GM12875 (cell line): ENCODE results near the gene HMGA1.

ENCODE experiments used
- H3K4me3 ChIP-seq: one replicate; pipeline ENCODE4 v1.5.1; 2011; ENCODE audit warnings: low read depth, low read length, control low read depth
- TF ChIP-seq, protein P1 (sequence below): IDR thresholded peaks from 2 replicates; pipeline ENCODE4 v1.5.1; 2011; ENCODE audit warnings: low read depth, mild to moderate bottlenecking, control low read depth, inconsistent platforms, low read length, moderate library complexity, borderline replicate concordance; ENCODE audit not compliant: insufficient read depth

The HMGA1 gene

DNA sequence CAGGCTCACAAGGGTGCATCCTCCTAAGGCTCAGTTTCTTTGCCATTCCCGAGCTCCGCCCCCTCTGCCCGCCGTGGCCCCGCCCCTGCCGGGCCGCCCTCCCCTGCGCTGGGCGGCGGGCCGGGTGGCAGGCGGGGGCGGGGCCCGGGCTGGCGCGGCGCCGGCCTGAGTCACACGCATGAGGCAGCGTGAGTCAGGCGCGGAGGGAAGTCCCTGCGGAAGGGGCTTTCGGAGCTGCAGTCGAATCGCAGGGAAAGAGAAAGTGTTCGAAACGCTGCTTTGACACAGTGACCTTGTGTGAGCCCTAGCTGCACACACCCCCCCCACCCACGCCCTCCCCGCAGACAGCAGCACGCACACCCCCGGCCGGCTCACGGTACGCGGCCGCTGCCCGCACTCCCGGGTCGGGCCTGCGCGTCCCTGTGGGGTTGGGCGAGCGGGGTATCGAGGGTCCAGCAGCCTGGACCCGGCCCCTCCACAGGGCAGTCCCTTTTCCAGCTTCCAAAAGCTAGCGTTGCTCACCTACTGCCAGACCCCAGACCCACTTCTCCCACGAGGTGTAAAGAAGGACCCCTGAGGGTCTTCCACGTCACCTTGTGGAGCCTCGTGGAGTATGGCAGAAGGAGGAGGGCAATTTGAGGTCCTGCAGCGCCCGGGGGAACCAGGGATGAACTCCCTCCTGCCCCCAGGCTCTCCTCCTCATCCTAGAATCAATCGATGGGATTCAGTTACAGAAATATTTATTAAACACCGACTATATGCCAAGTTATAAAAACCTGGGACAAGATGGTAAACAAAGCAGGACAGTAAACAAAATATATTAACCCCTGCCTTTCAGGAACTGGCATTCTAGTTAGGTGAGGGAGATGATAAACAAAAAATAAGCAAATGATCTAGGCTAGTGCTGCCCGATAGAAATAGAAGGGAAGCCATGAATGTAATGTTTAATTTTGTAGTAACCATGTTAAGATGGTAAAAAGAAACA lies 12.4 kb upstream of the HMGA1 start:
- peak overlapping the region; percentile 50 for H3K4me3 ChIP-seq
- TF ChIP-seq, protein P1, sequence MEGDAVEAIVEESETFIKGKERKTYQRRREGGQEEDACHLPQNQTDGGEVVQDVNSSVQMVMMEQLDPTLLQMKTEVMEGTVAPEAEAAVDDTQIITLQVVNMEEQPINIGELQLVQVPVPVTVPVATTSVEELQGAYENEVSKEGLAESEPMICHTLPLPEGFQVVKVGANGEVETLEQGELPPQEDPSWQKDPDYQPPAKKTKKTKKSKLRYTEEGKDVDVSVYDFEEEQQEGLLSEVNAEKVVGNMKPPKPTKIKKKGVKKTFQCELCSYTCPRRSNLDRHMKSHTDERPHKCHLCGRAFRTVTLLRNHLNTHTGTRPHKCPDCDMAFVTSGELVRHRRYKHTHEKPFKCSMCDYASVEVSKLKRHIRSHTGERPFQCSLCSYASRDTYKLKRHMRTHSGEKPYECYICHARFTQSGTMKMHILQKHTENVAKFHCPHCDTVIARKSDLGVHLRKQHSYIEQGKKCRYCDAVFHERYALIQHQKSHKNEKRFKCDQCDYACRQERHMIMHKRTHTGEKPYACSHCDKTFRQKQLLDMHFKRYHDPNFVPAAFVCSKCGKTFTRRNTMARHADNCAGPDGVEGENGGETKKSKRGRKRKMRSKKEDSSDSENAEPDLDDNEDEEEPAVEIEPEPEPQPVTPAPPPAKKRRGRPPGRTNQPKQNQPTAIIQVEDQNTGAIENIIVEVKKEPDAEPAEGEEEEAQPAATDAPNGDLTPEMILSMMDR: no peak

DNA sequence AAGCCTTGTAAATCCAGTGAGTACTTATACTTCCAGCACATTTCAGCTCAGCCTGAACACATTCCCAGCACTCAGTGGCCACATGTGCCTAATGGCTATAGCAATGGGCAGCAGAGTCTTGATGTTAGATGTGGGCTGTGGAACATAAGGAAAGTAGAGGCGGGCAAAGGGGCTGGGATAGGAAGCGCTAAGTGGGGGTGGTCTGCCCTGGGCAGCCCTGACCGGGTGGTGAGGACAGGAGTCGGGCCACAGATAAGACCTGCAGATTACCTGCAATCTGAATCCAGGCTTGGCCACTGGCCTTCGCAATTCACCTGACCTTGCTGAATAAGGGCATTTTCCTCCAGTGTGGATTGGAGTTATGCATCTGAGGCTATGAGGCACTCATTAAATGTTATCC lies 11.1 kb upstream of the HMGA1 start:
- TF ChIP-seq, protein P1: no peak
- H3K4me3 ChIP-seq: no peak overlapping the region

DNA sequence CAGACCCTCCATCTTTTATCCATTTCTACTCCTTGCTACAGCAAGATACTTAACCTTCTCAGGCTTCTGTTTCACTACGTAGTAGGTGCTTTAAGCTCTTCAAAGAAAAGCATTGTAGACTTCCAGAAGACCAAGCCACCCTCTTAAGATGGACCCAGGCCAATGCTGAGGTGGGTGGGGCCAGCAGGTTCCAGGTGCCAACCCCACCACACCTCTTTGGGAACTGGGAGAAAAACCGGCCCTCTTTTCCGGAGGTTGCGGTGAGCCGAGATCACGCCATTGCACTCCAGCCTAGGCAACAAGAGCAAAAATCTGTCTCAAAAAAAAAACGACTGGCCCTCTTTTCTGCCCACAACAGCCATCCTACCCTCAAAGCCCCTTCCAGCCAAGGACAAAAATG lies 10.6 kb upstream of the HMGA1 start:
- TF ChIP-seq, protein P1: no peak
- H3K4me3 ChIP-seq: no peak overlapping the region

DNA sequence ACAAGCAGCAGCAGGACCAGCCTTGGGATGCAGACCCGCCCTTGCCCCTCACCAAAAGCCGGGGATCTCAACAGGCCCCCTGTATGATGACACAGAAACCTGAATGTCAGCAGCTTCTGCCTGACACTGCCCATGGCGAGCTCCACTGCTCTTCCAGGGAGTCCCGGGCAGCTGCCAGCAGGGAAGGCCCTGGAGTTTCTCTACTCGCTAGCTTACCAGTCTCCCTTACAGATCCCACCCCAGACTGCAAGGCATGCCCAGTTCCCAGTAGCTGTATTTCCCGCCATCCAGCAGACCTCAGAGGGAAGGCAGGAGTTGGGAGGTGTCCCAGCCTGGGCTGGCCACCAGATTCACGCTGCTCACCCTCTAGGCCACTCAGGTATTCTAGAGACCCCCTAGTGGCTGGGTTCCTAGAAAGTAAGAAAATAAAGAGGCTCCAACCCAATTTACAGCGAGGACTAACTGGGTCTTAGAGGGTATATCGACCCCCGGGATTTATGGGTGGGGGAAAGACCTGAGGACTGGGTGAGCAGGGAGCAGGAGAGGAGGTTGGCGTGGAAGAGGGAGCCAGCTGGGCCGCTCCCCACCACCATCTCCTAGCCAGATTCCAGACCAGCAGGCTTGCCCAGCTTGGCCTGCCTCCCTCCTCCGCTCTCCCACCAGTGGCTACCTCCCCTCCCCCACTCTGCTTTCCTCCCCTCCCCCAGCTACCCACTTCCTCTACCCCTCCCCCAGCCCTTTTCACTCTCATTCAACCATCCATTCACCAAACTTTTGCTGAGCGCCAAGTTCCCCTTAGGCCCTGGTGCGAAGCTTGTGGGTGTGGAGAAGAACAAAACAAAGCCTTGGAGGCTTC lies 9.7 kb upstream of the HMGA1 start:
- H3K4me3 ChIP-seq: no peak overlapping the region
- TF ChIP-seq, protein P1: no peak

DNA sequence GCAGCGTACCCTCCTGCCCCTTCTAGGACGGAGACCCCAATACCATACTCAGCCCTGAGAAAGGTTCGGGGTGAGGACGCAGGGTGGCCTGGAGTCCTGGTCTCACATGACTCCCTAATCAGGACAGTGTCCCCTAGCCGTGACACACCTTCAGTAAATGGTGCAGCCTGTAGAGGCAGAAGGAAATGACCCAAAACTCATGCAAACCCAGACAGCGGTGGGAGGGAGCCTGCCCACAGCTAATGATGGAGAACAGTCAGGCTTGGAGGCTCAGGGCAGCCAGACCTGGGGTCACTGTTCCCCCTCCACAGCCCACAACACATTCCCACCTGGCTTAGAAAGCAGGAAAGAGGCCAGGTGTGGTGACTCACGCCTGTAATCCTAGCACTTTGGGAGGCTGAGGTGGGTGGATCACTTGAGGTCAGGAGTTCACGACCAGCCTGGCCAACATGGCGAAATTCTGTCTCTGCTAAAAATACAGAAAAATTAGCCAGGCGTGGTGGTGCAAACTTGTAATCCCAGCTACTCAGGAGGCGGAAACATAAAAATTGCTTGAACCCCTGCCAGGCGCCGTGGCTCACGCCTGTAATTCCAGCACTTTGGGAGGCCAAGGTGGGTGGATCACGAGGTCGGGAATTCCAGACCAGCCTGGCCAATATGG lies 8.8 kb upstream of the HMGA1 start:
- TF ChIP-seq, protein P1: no peak
- no peak overlapping the region for H3K4me3 ChIP-seq

DNA sequence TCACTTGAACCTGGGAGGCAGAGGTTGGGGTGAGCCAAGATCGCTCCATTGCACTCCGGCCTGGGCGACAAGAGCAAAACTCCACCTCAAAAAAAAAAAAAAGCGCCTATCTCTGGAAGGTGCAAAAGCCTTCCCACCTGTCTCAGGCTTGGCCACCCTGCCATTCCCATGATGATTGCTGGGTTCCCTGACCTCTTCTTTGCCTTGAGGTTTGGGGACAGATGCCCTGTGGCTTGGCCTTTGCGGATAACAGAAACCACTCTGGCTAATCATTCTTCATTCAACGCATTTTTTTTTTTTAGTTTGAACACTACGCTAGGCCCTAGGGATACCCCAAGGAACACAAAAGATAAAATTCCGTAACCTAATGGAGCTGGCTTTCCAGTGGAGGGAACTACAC lies 6.8 kb upstream of the HMGA1 start:
- TF ChIP-seq, protein P1: no peak
- no peak overlapping the region for H3K4me3 ChIP-seq
